Pancreas (tissue), 10 donors: ENCODE data around the gene SLC1A2. TPM values are rescaled to one million over a fixed set of nuclear protein-coding genes. Genes with fewer than 3 reads are reported as not detected.
A peak's percentile ranks its signal among the peaks of the same experiment; 100 is the strongest.

Experiments used
- ATAC-seq, 4 donors: fragments of 200-7000 bp; cut with Tn5 transposase; one replicate each; pipeline versions ENCODE4 v1.8.0 to v1.9.1; 2020; ENCODE audit warnings: mild to moderate bottlenecking in 4 of 4, moderate library complexity in 4 of 4
- DNase-seq, 6 donors: peaks; one replicate each; pipeline ENCODE4 v3.0.0-alpha.2; 2020
- FAIRE-seq: peaks from 2 replicates; lab custom pipeline; 2012; peaks lifted over from hg19 to GRCh38; lab: Jason Lieb, UNC
- H3K27ac ChIP-seq, 4 donors: fragments of 200-600 bp; sonication (generic); 1 replicate in 3 of 4; 2 replicates in 1 of 4; pipeline versions ENCODE4 v1.5.0 to v1.8.0; 2020
- H3K27me3 ChIP-seq, 4 donors: fragments of 200-600 bp; one replicate each; pipeline ENCODE4 v1.8.0; 2021
- H3K36me3 ChIP-seq, 3 donors: fragments of 200-600 bp; sonication (generic) in 1 of 3; one replicate each; pipeline versions ENCODE4 v1.5.0 to v1.8.0; 2020 to 2021
- H3K4me1 ChIP-seq, 3 donors: fragments of 200-600 bp; one replicate each; pipeline ENCODE4 v1.8.0; 2021
- H3K4me3 ChIP-seq, 4 donors: fragments of 200-600 bp; sonication (generic) in 2 of 4; one replicate each; pipeline versions ENCODE4 v1.5.0 to v1.8.0; 2020 to 2021
- H3K9me3 ChIP-seq, 4 donors: fragments of 200-600 bp; one replicate each; pipeline ENCODE4 v1.8.0; 2021
- WGBS, 2 donors: extraction: QIAGEN DNeasy Blood & Tissue Kit; methylation state at CpG; one replicate each; pipeline ENCODE4 v1.1.7; 2013; 5-methylcytosine and 5-hydroxymethylcytosine counted together
- intact Hi-C, 3 donors: fragments of 100-400 bp; cut with DNase I; formaldehyde crosslinking; loops; one replicate each; pipeline versions ENCODE4 v1.11.1 to v1.14.2; 2022
- polyA plus RNA-seq, 2 donors: library from polyadenylated mRNA; stranded (reverse); fragments of 200-250 nt; gene quantifications; one replicate each; pipeline ENCODE4 v1.2.3, GENCODE V29; 2013
- total RNA-seq, 6 donors: library from RNA; stranded (reverse); fragmentation: NEBNext Ultra II Directional in 4 of 6; extraction: Animal tissue kit (Norgen Biotek cat#: 25700) in 4 of 6; gene quantifications; one replicate each; pipeline versions ENCODE4 v1.2.1 to v1.2.4, GENCODE V29; 2021 to 2023
- TF ChIP-seq, protein P1 (sequence below), 4 donors: fragments of 200-600 bp; sonication (generic) in 3 of 4; IDR thresholded peaks; one replicate each; pipeline versions ENCODE4 v1.5.0 to v1.8.0; 2021; ENCODE audit warnings: antibody characterized with exemption in 4 of 4
- donor health status: healthy with polysubstance abuse.
- donor health status: DM: no; HTN: no; CAD: no; lungs with moderate emphysema.
- donor health status: DM: no; HTN: no; CAD: no.
- donor health status: control.
- donor health status: control.
- donor health status: Bipolar disorder and iron deficiency.
- donor health status: DM: yes; HTN: yes; CAD: no.
- donor health status: DM: no; HTN: no; CAD: no.
- donor health status: DM: no; HTN: no; CAD: no.
- donor health status: DM: yes; HTN: yes; CAD: no.

Gene SLC1A2
- total and polyA plus RNA-seq, 8 donors, result 4.7 to 62.5 (median 35.3) TPM

DNA sequence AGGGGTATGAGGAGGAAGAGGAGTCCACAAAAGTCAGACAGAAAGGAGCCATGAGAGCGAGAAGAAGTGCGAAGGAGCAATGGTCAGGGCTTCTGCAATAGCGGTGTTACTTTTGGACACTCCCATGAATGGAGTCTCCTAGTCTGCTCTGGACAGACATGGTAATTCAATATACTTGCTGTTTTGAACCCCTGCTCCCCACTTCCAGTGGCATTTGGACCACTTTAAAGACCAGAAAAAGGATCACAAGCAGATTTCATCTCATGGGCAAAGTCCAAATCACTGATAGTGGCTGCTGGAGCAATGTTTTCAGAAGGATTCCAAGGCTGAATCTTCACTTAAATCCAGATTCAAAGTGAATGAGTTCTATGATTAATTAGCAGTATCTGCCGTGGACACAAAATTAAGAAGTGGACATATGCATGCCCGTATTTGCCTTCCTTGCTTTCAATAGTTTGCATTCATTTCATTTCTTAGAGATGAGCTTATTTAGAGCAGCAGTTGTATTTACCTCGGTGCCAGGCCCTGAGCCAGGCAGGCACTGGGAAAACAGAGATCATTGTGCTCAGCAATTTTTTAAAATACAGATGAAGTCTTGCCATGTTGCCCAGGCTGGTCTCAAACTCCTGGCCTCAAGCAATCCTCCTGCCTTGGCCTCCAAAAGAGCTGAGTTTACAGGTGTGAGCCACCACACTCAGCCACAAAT, 72.0 kb downstream of the SLC1A2 start:
- no peak for FAIRE-seq
- no peak overlapping the region for H3K4me3 ChIP-seq
- peaks cover 3 to 7% (median 6%) of the 10 kb centered on the region in 3 donors for H3K4me1 ChIP-seq
- H3K9me3 ChIP-seq, result no peaks in the 10 kb centered on the region
- intact Hi-C loops, result no loop called here
- no peak overlapping the region for H3K27ac ChIP-seq
- no peaks in the 10 kb centered on the region for H3K27me3 ChIP-seq
- no peak for ATAC-seq
- WGBS, 2 donors, result 61 to 73% methylated on average over 6 of the region's 6 CpGs
- no peak for DNase-seq
- TF ChIP-seq, protein P1, sequence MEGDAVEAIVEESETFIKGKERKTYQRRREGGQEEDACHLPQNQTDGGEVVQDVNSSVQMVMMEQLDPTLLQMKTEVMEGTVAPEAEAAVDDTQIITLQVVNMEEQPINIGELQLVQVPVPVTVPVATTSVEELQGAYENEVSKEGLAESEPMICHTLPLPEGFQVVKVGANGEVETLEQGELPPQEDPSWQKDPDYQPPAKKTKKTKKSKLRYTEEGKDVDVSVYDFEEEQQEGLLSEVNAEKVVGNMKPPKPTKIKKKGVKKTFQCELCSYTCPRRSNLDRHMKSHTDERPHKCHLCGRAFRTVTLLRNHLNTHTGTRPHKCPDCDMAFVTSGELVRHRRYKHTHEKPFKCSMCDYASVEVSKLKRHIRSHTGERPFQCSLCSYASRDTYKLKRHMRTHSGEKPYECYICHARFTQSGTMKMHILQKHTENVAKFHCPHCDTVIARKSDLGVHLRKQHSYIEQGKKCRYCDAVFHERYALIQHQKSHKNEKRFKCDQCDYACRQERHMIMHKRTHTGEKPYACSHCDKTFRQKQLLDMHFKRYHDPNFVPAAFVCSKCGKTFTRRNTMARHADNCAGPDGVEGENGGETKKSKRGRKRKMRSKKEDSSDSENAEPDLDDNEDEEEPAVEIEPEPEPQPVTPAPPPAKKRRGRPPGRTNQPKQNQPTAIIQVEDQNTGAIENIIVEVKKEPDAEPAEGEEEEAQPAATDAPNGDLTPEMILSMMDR (IDR thresholded peaks at IDR 0.05), result no peak
- H3K36me3 ChIP-seq, result no peaks in the 10 kb centered on the region

DNA sequence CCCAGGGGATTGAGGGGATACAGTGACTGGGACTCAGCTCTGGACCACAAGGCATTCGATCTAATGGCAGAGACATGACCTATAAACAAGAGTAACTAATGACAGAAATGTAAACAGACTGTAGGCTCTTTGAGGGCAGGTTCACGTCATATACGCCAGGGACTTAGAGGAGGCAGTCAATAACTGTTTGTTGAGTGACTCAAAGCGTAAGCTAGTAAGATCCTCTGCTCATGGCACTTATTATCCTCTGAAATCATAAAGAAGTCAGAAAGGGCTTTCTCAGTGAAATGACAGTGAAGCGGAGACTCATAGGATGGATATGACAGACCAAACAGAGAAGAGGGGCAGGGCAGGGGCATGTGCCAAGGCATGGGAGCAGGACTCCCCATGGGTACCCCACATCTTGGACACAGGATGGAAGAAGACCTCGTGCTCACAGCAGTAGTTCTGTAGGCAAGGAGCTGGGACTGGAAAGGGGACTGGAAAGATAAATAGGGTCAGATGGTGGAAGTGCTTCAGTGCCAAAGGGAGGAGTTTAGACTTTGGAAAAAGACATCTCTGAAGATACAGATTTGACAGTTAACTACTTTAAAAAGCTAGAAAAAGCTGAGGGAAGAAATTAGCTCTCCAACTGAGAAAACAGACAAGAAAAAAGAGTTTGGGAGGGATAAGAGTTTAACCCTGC, 72.7 kb downstream of the SLC1A2 start:
- Histone ChIP-seq H3K9me3 (no peaks in the 10 kb centered on the region), H3K27me3 (no peaks in the 10 kb centered on the region), H3K4me3 (no peak overlapping the region), H3K36me3 (no peaks in the 10 kb centered on the region), H3K27ac (no peak overlapping the region), H3K4me1 (no peaks in the 10 kb centered on the region)
- no peak for FAIRE-seq
- DNase-seq, result no peak
- TF ChIP-seq, protein P1 (IDR thresholded peaks at IDR 0.05), result no peak
- 85 to 93% methylated on average over 6 of the region's 6 CpGs for WGBS, 2 donors
- no peak for ATAC-seq
- intact Hi-C loops, result no loop called here

DNA sequence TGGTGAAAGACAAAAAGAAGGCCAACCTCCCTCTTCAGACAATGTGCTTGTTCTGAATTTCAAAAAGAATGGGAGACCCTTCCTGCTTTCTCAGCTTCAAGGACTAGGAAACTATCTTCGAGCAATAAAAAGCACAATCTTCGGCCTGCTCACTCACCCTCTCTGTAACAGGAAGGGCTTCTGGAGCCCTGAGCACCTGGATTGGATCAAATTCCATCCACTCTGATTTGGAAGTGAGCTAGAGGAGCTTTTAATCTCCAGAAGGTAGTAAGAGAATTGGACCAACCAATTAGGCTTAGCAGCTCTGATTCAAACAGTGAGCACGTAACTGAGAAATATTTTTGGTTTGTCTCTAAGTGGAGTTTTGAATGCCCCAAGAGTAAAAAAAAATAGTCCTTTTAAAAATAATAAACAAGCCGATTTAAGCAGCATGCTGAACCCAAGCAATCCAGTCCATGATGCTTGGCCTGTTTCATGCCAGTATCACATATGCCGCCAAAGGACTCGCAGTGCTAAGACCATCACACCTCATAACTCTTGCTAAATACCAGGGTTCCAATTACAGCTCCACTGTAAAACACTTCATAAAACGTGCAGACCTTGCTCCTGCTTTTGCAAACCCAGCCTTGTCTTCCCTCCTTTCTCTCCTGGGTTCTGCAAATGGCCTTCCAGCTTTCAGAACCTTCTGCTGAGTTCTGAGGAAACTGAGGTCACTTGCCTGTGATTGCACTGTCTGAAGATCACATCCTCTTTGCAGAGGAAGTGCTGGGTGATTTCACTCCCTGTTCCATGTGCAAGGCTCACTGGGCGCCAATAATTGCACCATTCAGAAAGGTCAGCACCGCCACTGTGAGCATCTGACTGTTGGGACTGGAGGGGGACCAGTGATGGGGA, 74.4 kb downstream of the SLC1A2 start:
- Histone ChIP-seq H3K27me3 (no peaks in the 10 kb centered on the region), H3K4me3 (no peak overlapping the region), H3K9me3 (no peaks in the 10 kb centered on the region), H3K36me3 (no peaks in the 10 kb centered on the region), H3K4me1 (peaks cover 0 to 13% (median 6%) of the 10 kb centered on the region in 3 donors), H3K27ac (no peak overlapping the region)
- ATAC-seq, result peak in 2 of 4 donors; percentile 32 to 55
- no peak for FAIRE-seq
- intact Hi-C loops, result no loop called here
- no peak for DNase-seq
- TF ChIP-seq, protein P1 (IDR thresholded peaks at IDR 0.05), result no peak
- WGBS, 2 donors, result 64 to 78% methylated on average over 9 of the region's 9 CpGs

DNA sequence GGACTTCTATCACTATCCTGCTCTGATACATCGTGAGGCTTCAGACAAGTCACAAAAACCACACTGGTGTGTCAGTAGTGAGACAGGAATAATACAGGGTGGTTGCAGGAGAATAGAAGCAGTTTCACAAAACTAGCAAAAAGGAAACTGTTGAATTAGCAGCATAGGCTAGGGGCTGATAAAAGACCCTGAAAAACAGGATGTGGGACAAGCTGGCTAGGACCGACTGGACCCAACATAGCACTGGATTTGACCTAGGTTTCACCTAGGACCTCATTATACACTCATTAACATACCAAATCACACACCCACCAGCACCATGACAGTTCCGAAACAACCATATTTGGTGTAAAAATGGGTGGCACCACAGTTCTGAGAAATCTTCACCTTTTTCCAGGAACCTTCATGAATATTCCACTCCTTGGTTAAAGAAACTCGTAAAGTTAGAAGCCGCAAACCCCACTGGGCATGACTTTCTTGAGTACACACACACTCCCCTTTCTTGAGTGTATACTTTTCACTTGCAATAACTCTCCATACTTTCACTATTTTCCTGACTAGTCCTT, 76.2 kb downstream of the SLC1A2 start:
- ATAC-seq (no peak), FAIRE-seq (no peak), DNase-seq (no peak)
- Histone ChIP-seq H3K27me3 (no peaks in the 10 kb centered on the region), H3K36me3 (no peaks in the 10 kb centered on the region), H3K4me1 (peaks cover 0 to 20% (median 10%) of the 10 kb centered on the region in 3 donors), H3K9me3 (no peaks in the 10 kb centered on the region), H3K27ac (no peak overlapping the region), H3K4me3 (no peak overlapping the region)
- 91% methylated on average over 5 of the region's 5 CpGs for WGBS, 2 donors
- intact Hi-C loops, result no loop called here
- TF ChIP-seq, protein P1 (IDR thresholded peaks at IDR 0.05), result no peak
